GM18526 (cell line): ENCODE measurements around the gene THSD7A.

ENCODE experiments used
- POLR2A ChIP-seq: IDR thresholded peaks from 3 replicates; pipeline ENCODE4 v1.6.1; 2011; ENCODE audit not compliant: insufficient read length; ENCODE audit errors: extremely low read depth

The THSD7A gene

GRCh38 chr7:11829954-11830353 lies 2.0 kb downstream of the THSD7A start:
- no peak for TF ChIP-seq POLR2A

GRCh38 chr7:11819947-11820346 lies 12.1 kb downstream of the THSD7A start:
- no peak for TF ChIP-seq POLR2A

GRCh38 chr7:11819271-11819670 lies 12.7 kb downstream of the THSD7A start:
- no peak for TF ChIP-seq POLR2A

- no peak for TF ChIP-seq POLR2A
Observed at GRCh38 chr7:11818281-11818680, 13.7 kb downstream of the THSD7A start.

GRCh38 chr7:11817111-11817740 lies 14.8 kb downstream of the THSD7A start:
- TF ChIP-seq POLR2A: no peak

GRCh38 chr7:11811709-11812108 lies 20.3 kb downstream of the THSD7A start:
- TF ChIP-seq POLR2A: no peak

GRCh38 chr7:11810043-11810625 lies 21.9 kb downstream of the THSD7A start:
- TF ChIP-seq POLR2A: no peak

GRCh38 chr7:11807000-11807399 lies 25.0 kb downstream of the THSD7A start:
- TF ChIP-seq POLR2A: no peak

GRCh38 chr7:11804621-11805020 lies 27.4 kb downstream of the THSD7A start:
- no peak for TF ChIP-seq POLR2A

- no peak for TF ChIP-seq POLR2A
Observed at GRCh38 chr7:11795231-11795630, 36.8 kb downstream of the THSD7A start.

- TF ChIP-seq POLR2A: no peak
Observed at GRCh38 chr7:11792166-11792565, 39.8 kb downstream of the THSD7A start.

- TF ChIP-seq POLR2A: no peak
Observed at GRCh38 chr7:11788568-11788967, 43.4 kb downstream of the THSD7A start.

- no peak for TF ChIP-seq POLR2A
Observed at GRCh38 chr7:11787534-11787933, 44.5 kb downstream of the THSD7A start.

- no peak for TF ChIP-seq POLR2A
Observed at GRCh38 chr7:11786186-11786585, 45.8 kb downstream of the THSD7A start.

- TF ChIP-seq POLR2A: no peak
Observed at GRCh38 chr7:11784769-11785536, 47.0 kb downstream of the THSD7A start.
